Trophoblast cell (in vitro differentiated cells and primary cell): Measurements from ENCODE around the gene SLC46A3.
A peak's percentile ranks its signal among the peaks of the same experiment; 100 is the strongest.

ENCODE experiments used
- DNase-seq, 2 donors: peaks; one replicate each; pipeline ENCODE4 v3.0.0-alpha.2; 2016
- H2AFZ ChIP-seq: 2 replicates; pipeline ENCODE4 v1.6.1; 2013; ENCODE audit warnings: low read length, moderate library complexity, mild to moderate bottlenecking; ENCODE audit not compliant: insufficient read depth, poor library complexity
- H2AK5ac ChIP-seq: 2 replicates; pipeline ENCODE4 v1.6.1; 2013; ENCODE audit warnings: mild to moderate bottlenecking, low read length
- H2BK120ac ChIP-seq: 2 replicates; pipeline ENCODE4 v1.6.1; 2013; ENCODE audit warnings: low read length, mild to moderate bottlenecking, moderate library complexity; ENCODE audit not compliant: insufficient read depth, poor library complexity
- H2BK12ac ChIP-seq: 2 replicates; pipeline ENCODE4 v1.6.1; 2013; ENCODE audit warnings: mild to moderate bottlenecking, low read length, moderate library complexity
- H2BK5ac ChIP-seq: 2 replicates; pipeline ENCODE4 v1.6.1; 2013; ENCODE audit warnings: low read length, low read depth, moderate library complexity, mild to moderate bottlenecking; ENCODE audit not compliant: poor library complexity
- H3K14ac ChIP-seq: 2 replicates; pipeline ENCODE4 v1.6.1; 2013; ENCODE audit warnings: mild to moderate bottlenecking, low read length
- H3K18ac ChIP-seq: 2 replicates; pipeline ENCODE4 v1.6.1; 2013; ENCODE audit warnings: mild to moderate bottlenecking, low read length
- H3K23ac ChIP-seq: 2 replicates; pipeline ENCODE4 v1.6.1; 2013; ENCODE audit warnings: low read length
- H3K27ac ChIP-seq: 2 replicates; pipeline ENCODE4 v1.5.1; 2013; ENCODE audit warnings: low read depth, mild to moderate bottlenecking, inconsistent platforms, low read length, moderate library complexity
- H3K27me3 ChIP-seq: 2 replicates; pipeline ENCODE4 v1.6.1; 2013; ENCODE audit warnings: inconsistent platforms, mild to moderate bottlenecking, low read length, moderate library complexity; ENCODE audit not compliant: insufficient read depth
- H3K36me3 ChIP-seq, 2 experiments: 1 replicate in 1 of 2; 2 replicates in 1 of 2; pipeline ENCODE4 v1.6.1; 2013; ENCODE audit warnings: low read length in 2 of 2, mild to moderate bottlenecking in 2 of 2, moderate library complexity in 1 of 2; ENCODE audit not compliant: insufficient read depth in 2 of 2, control insufficient read depth in 1 of 2
- H3K4ac ChIP-seq: 2 replicates; pipeline ENCODE4 v1.6.1; 2013; ENCODE audit warnings: low read depth, mild to moderate bottlenecking, low read length, moderate library complexity
- H3K4me1 ChIP-seq, 2 experiments: 1 replicate in 1 of 2; 2 replicates in 1 of 2; pipeline ENCODE4 v1.6.1; 2013; ENCODE audit warnings: low read length in 2 of 2, mild to moderate bottlenecking in 2 of 2, moderate library complexity in 1 of 2; ENCODE audit not compliant: insufficient read depth in 2 of 2, control insufficient read depth in 1 of 2
- H3K4me2 ChIP-seq: 2 replicates; pipeline ENCODE4 v1.6.1; 2013; ENCODE audit warnings: inconsistent platforms, mild to moderate bottlenecking, low read length, moderate library complexity
- H3K4me3 ChIP-seq: 2 replicates; pipeline ENCODE4 v1.5.1; 2013; ENCODE audit warnings: mild to moderate bottlenecking, low read depth, low read length, inconsistent platforms
- H3K79me1 ChIP-seq: one replicate; pipeline ENCODE4 v1.6.1; 2013; ENCODE audit warnings: low read length
- H3K79me2 ChIP-seq: 2 replicates; pipeline ENCODE4 v1.6.1; 2013; ENCODE audit warnings: low read length, mild to moderate bottlenecking; ENCODE audit not compliant: control insufficient read depth, insufficient read depth, poor library complexity
- H3K9ac ChIP-seq: 2 replicates; pipeline ENCODE4 v1.6.1; 2013; ENCODE audit warnings: mild to moderate bottlenecking, low read length
- H3K9me3 ChIP-seq: 2 replicates; pipeline ENCODE4 v1.6.1; 2013; ENCODE audit warnings: low read depth, mild to moderate bottlenecking, control low read depth, inconsistent platforms, low read length; ENCODE audit not compliant: insufficient read depth
- H4K12ac ChIP-seq: 2 replicates; pipeline ENCODE4 v1.6.1; 2013; ENCODE audit warnings: low read depth, mild to moderate bottlenecking, low read length, moderate library complexity
- H4K8ac ChIP-seq: 2 replicates; pipeline ENCODE4 v1.6.1; 2013; ENCODE audit warnings: low read depth, mild to moderate bottlenecking, low read length, moderate library complexity
- H4K91ac ChIP-seq: one replicate; pipeline ENCODE4 v1.6.1; 2013; ENCODE audit warnings: low read depth, mild to moderate bottlenecking, low read length, moderate library complexity
- WGBS: extraction: QIAGEN DNeasy Blood & Tissue Kit; methylation state at CpG from one replicate; pipeline ENCODE4 v1.1.7; 2013; ENCODE audit warnings: missing lambda C conversion rate; ENCODE audit not compliant: insufficient read length, insufficient coverage; ENCODE audit errors: extremely low coverage; 5-methylcytosine and 5-hydroxymethylcytosine counted together

The SLC46A3 gene

DNA sequence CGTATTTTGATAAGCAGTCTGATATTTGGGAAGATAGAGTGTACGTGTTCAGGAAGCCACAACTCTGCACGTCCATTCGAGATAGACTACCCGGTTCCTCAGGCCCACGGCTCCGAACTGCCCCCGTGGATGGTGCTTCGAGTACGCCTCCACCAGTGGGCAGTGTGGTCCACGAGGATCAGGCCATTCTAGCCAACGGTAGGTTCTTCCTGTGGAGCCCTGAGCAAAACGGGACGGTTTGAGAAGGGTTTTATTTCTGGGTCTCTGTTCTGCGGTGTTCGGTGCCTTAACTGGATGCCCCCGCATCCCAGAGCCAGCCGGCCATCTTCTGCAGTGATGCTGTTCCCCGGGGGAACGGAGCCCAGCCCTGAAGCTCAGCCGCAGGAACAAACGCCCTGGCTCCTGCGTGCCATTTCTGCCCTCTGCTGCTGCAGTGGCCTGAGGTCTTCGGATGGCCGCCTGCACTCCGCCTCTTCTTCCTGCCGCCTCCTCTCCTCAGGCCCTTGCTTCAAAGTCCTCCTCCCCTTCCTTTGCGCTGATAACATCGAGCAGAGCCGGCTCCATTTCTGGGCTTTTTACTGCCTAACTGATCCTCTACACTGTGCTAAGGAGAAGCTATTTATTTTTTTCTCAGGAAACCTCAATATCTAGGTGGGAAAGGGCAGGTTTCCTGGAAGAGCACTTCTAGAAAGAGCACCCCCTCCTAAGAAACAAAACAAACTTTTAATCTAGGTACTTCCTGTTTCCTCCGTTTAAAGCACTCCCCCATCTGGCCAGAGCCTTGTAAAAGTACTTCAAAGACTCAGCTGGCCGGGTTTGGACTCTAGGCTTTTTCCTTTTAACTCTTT lies 36.2 kb upstream of the SLC46A3 start:
- H3K4me1 ChIP-seq: peaks cover 17 to 29% of the 10 kb centered on the region in 2 experiments
- H3K4ac ChIP-seq: peak overlapping the region; percentile 87
- H3K9ac ChIP-seq: no peak overlapping the region
- H4K91ac ChIP-seq: peak overlapping the region; percentile 95
- peak overlapping the region; percentile 84 for H4K8ac ChIP-seq
- H2BK5ac ChIP-seq: peak overlapping the region; percentile 96
- peak overlapping the region; percentile 91 for H3K18ac ChIP-seq
- no peaks in the 10 kb centered on the region for H3K27me3 ChIP-seq
- H4K12ac ChIP-seq: peak overlapping the region; percentile 22
- H2AFZ ChIP-seq: peak overlapping the region; percentile 71
- peak overlapping the region; percentile 92 for H3K14ac ChIP-seq
- peaks cover 8% of the 10 kb centered on the region for H3K79me2 ChIP-seq
- H3K27ac ChIP-seq: peak overlapping the region; percentile 92
- no peaks in the 10 kb centered on the region for H3K36me3 ChIP-seq
- H3K4me2 ChIP-seq: no peak overlapping the region
- peak in 1 of 2 donors; percentile 23 for DNase-seq
- no peak overlapping the region for H3K4me3 ChIP-seq
- peak overlapping the region; percentile 96 for H2BK12ac ChIP-seq
- H3K79me1 ChIP-seq: peaks cover 29% of the 10 kb centered on the region
- peak overlapping the region; percentile 99 for H2AK5ac ChIP-seq
- WGBS: no CpG with 5 or more reads among the region's 32 CpGs
- H3K23ac ChIP-seq: no peak overlapping the region
- peak overlapping the region; percentile 94 for H2BK120ac ChIP-seq
- peaks cover 2% of the 10 kb centered on the region for H3K9me3 ChIP-seq

DNA sequence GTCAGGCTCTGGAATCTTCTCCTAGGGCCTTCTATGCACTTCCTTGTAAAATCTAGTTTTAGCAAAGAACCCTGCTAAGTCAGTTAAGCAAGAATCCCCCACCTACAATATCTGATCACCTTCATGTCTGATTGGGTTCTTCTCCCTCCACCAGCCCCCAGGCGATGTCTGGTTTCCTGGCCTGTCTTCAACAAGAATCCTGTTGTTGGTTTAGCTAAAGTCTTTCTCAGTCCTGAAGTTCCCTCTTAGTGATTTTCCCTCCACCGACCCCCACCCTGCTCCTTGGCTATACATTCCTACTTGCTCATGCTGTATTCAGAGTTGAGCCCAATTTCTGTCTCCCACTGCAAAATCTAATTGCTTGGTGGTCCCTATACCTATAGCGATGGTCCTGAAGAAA lies 35.2 kb upstream of the SLC46A3 start:
- H2AFZ ChIP-seq: peak overlapping the region; percentile 71
- H3K4ac ChIP-seq: peak overlapping the region; percentile 87
- no peak overlapping the region for H4K12ac ChIP-seq
- peak overlapping the region; percentile 94 for H2BK120ac ChIP-seq
- peaks cover 29% of the 10 kb centered on the region for H3K79me1 ChIP-seq
- no CpG with 5 or more reads among the region's 3 CpGs for WGBS
- H3K23ac ChIP-seq: no peak overlapping the region
- peak overlapping the region; percentile 92 for H3K14ac ChIP-seq
- no peaks in the 10 kb centered on the region for H3K9me3 ChIP-seq
- H3K18ac ChIP-seq: peak overlapping the region; percentile 91
- peak overlapping the region; percentile 95 for H4K91ac ChIP-seq
- H3K27ac ChIP-seq: peak overlapping the region; percentile 92
- peak overlapping the region; percentile 96 for H2BK12ac ChIP-seq
- H3K9ac ChIP-seq: no peak overlapping the region
- H3K4me3 ChIP-seq: no peak overlapping the region
- no peaks in the 10 kb centered on the region for H3K27me3 ChIP-seq
- peak overlapping the region; percentile 84 for H4K8ac ChIP-seq
- DNase-seq: peak; percentile 21 to 60
- peak overlapping the region; percentile 49 for H2AK5ac ChIP-seq
- peaks cover 17 to 29% of the 10 kb centered on the region in 2 experiments for H3K4me1 ChIP-seq
- no peaks in the 10 kb centered on the region for H3K36me3 ChIP-seq
- no peak overlapping the region for H3K4me2 ChIP-seq
- peaks cover 8% of the 10 kb centered on the region for H3K79me2 ChIP-seq
- peak overlapping the region; percentile 96 for H2BK5ac ChIP-seq

DNA sequence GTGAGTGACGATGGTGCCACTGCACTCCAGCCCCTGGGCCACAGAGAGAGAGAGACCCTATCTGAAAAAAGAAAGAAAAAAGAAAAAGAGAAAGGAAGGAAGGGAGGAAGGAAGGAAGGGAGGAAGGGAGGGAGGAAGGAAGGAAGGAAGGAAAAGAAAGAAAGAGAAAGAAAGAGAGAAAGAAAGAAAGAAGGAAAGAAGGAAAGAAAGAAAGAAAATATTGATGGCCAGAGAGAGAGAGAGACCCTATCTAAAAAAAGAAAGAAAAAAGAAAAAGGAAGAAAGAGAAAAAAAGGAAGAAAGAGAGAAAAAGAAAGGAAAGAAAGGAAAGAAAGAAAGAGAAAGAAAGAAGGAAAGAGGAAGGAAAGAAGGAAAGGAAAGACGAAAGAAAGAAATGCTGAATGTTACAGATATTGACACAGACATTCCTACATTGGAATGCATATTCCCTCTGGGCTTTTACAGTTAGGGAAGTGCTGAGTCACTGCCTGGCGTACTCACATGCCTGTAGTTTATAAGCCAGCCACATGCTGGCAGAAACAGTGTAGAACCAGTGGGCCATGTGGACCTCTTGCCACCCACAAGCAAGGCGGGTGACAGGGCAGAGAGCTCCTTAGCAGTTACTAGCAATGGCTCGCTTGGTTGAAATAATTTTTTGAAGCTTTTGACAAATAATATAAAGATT lies 34.6 kb upstream of the SLC46A3 start:
- Histone ChIP-seq H3K4ac (peak overlapping the region; percentile 86), H2BK12ac (peak overlapping the region; percentile 97), H3K9me3 (no peaks in the 10 kb centered on the region), H3K14ac (peak overlapping the region; percentile 64), H3K36me3 (no peaks in the 10 kb centered on the region), H3K79me2 (peaks cover 8% of the 10 kb centered on the region), H3K79me1 (peaks cover 29% of the 10 kb centered on the region), H3K4me2 (no peak overlapping the region), H3K27ac (peak overlapping the region; percentile 92), H3K4me1 (peaks cover 17 to 29% of the 10 kb centered on the region in 2 experiments), H3K18ac (peak overlapping the region; percentile 54), H2AFZ (peak overlapping the region; percentile 74), H4K8ac (peak overlapping the region; percentile 93), H3K9ac (no peak overlapping the region), H3K23ac (no peak overlapping the region), H2BK5ac (peak overlapping the region; percentile 98), H2BK120ac (peak overlapping the region; percentile 99), H4K91ac (peak overlapping the region; percentile 90), H2AK5ac (peak overlapping the region; percentile 76), H4K12ac (peak overlapping the region; percentile 44), H3K4me3 (no peak overlapping the region), H3K27me3 (no peaks in the 10 kb centered on the region)
- no CpG with 5 or more reads among the region's 5 CpGs for WGBS
- peak; percentile 84 to 95 for DNase-seq

DNA sequence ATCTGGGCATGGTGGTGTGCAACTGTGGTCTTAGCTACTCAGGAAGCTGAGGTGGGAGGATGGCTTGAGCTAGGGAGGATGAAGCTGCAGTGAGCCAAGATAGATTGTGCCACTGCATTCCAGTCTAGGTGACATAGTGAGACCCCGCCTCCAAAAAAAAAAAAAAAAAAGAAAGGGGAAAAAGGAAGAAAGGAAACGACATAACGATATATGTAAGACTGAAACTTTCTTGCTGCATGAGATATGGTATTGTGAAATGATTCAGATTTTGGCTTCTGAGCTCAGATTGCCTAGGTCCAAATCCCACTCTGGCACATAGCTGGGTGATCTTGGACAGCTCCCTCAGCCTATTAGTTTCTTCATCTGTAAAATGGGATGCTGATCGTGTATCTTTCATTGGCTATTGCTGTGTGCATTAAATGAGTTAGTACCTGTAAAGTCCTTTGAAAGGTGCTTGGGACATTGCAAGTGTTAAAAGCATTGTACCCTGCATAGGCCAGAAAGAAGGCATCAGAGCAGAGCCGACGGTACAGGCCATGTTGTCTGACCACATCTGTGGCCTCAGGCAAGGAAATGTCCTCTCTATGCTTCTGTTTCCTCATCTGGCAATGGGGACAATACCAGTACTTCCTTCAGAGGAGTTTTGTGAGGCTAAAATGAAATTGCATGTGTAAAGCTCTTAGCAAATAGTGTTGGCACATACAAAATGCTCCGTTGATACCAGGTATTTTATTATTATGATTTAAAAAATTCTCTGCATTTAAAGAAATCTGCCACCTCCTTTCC lies 32.6 kb upstream of the SLC46A3 start:
- Histone ChIP-seq H3K4me1 (peaks cover 17 to 29% of the 10 kb centered on the region in 2 experiments), H3K14ac (no peak overlapping the region), H3K36me3 (no peaks in the 10 kb centered on the region), H2AFZ (no peak overlapping the region), H3K27ac (peak overlapping the region; percentile 18), H4K91ac (peak overlapping the region; percentile 54), H3K79me1 (peaks cover 29% of the 10 kb centered on the region), H4K8ac (no peak overlapping the region), H3K9me3 (no peaks in the 10 kb centered on the region), H3K4me2 (no peak overlapping the region), H3K9ac (no peak overlapping the region), H2BK5ac (no peak overlapping the region), H2AK5ac (no peak overlapping the region), H4K12ac (peak overlapping the region; percentile 26), H2BK120ac (no peak overlapping the region), H3K4me3 (no peak overlapping the region), H3K23ac (no peak overlapping the region), H3K18ac (peak overlapping the region; percentile 47), H2BK12ac (peak overlapping the region; percentile 92), H3K79me2 (peaks cover 8% of the 10 kb centered on the region), H3K27me3 (no peaks in the 10 kb centered on the region), H3K4ac (no peak overlapping the region)
- no CpG with 5 or more reads among the region's 7 CpGs for WGBS
- peak; percentile 75 to 91 for DNase-seq
